Muscle of arm (tissue), 12 donors: Measurements from ENCODE around the gene PITX1. TPM values are rescaled to one million over a fixed set of nuclear protein-coding genes. Genes with fewer than 3 reads are reported as not detected.

Experiments used
- DNase-seq: peaks from one replicate; pipeline ENCODE4 v3.0.0-alpha.2; 2013
- polyA plus RNA-seq, 12 donors: library from polyadenylated mRNA; unstranded; fragments of 120-200 nt; gene quantifications; one replicate each; pipeline ENCODE4 v1.2.1, GENCODE V29; 2013; ENCODE audit not compliant: insufficient read length in 12 of 12

The PITX1 gene
- polyA plus RNA-seq, 12 donors = 0.50 to 181 (median 7.4) TPM

GRCh38 chr5:135063511-135064234, 29.6 kb upstream of the PITX1 start:
- no peak for DNase-seq

- DNase-seq = no peak
Measured at GRCh38 chr5:135063056-135063445, 29.0 kb upstream of the PITX1 start.

- DNase-seq = no peak
Measured at GRCh38 chr5:135062216-135063055, 28.4 kb upstream of the PITX1 start.

- DNase-seq = no peak
Measured at GRCh38 chr5:135061001-135061400, 27.0 kb upstream of the PITX1 start.

GRCh38 chr5:135060021-135060420, 26.0 kb upstream of the PITX1 start:
- DNase-seq = no peak

- DNase-seq = no peak
Measured at GRCh38 chr5:135059000-135059923, 25.2 kb upstream of the PITX1 start.

GRCh38 chr5:135058331-135058732, 24.3 kb upstream of the PITX1 start:
- DNase-seq = no peak

GRCh38 chr5:135057233-135057632, 23.2 kb upstream of the PITX1 start:
- no peak for DNase-seq

GRCh38 chr5:135056316-135057030, 22.4 kb upstream of the PITX1 start:
- no peak for DNase-seq

- no peak for DNase-seq
Measured at GRCh38 chr5:135055396-135055795, 21.4 kb upstream of the PITX1 start.

- DNase-seq = no peak
Measured at GRCh38 chr5:135054546-135054945, 20.5 kb upstream of the PITX1 start.

- no peak for DNase-seq
Measured at GRCh38 chr5:135053989-135054388, 20.0 kb upstream of the PITX1 start.

- DNase-seq = no peak
Measured at GRCh38 chr5:135053278-135053677, 19.2 kb upstream of the PITX1 start.

- no peak for DNase-seq
Measured at GRCh38 chr5:135052511-135053145, 18.6 kb upstream of the PITX1 start.

GRCh38 chr5:135051872-135052271, 17.8 kb upstream of the PITX1 start:
- DNase-seq = no peak

GRCh38 chr5:135051399-135051798, 17.4 kb upstream of the PITX1 start:
- DNase-seq = no peak

- no peak for DNase-seq
Measured at GRCh38 chr5:135050244-135050767, 16.3 kb upstream of the PITX1 start.

GRCh38 chr5:135048930-135049329, 14.9 kb upstream of the PITX1 start:
- no peak for DNase-seq

- no peak for DNase-seq
Measured at GRCh38 chr5:135048286-135048685, 14.3 kb upstream of the PITX1 start.

- no peak for DNase-seq
Measured at GRCh38 chr5:135047347-135047695, 13.3 kb upstream of the PITX1 start.
